ENCODE data around the gene HK1. TPM values are rescaled to one million over a fixed set of nuclear protein-coding genes. Genes with fewer than 3 reads are reported as not detected.

The HK1 gene
- total RNA-seq, 1 donor from 2014 or later = 106 TPM

DNA sequence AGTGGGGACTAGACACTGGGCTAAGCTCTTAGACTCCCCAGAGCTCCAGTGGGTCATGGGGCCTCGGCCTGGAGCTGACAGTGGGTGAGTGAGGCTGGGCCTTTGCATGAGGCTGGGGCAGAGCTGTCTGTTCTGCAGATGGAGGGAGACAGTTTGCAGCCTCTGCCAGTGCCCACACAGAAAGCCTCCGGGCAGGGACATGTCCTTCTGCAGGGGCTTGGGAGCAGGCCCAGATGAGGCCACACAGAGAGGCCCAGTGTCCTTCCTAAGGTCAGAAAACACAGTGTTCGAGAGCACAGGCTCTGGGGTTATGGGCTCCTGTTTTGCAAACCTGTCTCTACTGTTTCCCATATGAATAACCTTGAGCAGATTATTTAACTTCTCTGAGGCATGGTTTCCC lies 25.1 kb upstream of the HK1 start:
- H3K36me3 ChIP-seq = no peaks in the 10 kb centered on the region
- DNase-seq (ENCODE audit: extremely low spot score in 2 of 2) = no peak
- no peaks in the 10 kb centered on the region for H3K9me3 ChIP-seq
- H3K4me3 ChIP-seq = no peak overlapping the region
- H3K27ac ChIP-seq = no peak overlapping the region
- H3K27me3 ChIP-seq = no peaks in the 10 kb centered on the region
- intact Hi-C loops (cut with DNase I) = no loop called here
- H3K4me1 ChIP-seq = no peaks in the 10 kb centered on the region
- TF ChIP-seq POLR2A (IDR thresholded peaks at IDR 0.05) (no peak), POLR2AphosphoS5 (IDR thresholded peaks at IDR 0.05; ENCODE audit: insufficient read depth in 1 of 2, low read depth in 1 of 2) (no peak)
- TF ChIP-seq, protein P1, sequence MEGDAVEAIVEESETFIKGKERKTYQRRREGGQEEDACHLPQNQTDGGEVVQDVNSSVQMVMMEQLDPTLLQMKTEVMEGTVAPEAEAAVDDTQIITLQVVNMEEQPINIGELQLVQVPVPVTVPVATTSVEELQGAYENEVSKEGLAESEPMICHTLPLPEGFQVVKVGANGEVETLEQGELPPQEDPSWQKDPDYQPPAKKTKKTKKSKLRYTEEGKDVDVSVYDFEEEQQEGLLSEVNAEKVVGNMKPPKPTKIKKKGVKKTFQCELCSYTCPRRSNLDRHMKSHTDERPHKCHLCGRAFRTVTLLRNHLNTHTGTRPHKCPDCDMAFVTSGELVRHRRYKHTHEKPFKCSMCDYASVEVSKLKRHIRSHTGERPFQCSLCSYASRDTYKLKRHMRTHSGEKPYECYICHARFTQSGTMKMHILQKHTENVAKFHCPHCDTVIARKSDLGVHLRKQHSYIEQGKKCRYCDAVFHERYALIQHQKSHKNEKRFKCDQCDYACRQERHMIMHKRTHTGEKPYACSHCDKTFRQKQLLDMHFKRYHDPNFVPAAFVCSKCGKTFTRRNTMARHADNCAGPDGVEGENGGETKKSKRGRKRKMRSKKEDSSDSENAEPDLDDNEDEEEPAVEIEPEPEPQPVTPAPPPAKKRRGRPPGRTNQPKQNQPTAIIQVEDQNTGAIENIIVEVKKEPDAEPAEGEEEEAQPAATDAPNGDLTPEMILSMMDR (IDR thresholded peaks at IDR 0.05) = no peak

DNA sequence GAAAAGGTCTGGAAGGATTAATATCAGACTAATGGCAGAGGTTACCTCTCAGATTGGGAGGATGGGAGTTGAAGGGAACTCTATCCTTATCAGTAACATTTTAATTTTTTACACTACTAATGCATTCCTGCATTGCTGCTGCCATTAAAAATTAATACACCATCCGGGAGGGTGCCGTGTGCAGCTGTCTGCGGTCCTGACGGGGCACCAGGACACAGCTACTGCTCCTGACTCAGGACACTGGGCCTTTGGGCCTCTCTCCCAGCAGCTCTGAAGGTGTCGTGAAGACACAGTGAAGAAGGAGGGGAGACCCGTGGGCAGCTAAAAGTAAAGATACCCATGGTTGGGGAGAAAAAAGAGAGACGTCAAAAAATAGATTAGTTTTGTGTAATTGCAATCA lies 23.4 kb upstream of the HK1 start:
- DNase-seq (ENCODE audit: extremely low spot score in 2 of 2) = no peak
- no peaks in the 10 kb centered on the region for H3K27me3 ChIP-seq
- no peak overlapping the region for H3K4me3 ChIP-seq
- no peaks in the 10 kb centered on the region for H3K36me3 ChIP-seq
- no peak overlapping the region for H3K27ac ChIP-seq
- intact Hi-C loops (cut with DNase I) = no loop called here
- no peaks in the 10 kb centered on the region for H3K4me1 ChIP-seq
- H3K9me3 ChIP-seq = no peaks in the 10 kb centered on the region
- TF ChIP-seq POLR2A (IDR thresholded peaks at IDR 0.05) = no peak
- TF ChIP-seq POLR2AphosphoS5 (IDR thresholded peaks at IDR 0.05; ENCODE audit: insufficient read depth in 1 of 2, low read depth in 1 of 2) = no peak
- TF ChIP-seq, protein P1 (IDR thresholded peaks at IDR 0.05) = no peak

GRCh38 chr10:69259547-69260243 lies 18.6 kb upstream of the HK1 start:
- TF ChIP-seq POLR2AphosphoS5 (IDR thresholded peaks at IDR 0.05; ENCODE audit: insufficient read depth in 1 of 2, low read depth in 1 of 2) (no peak), POLR2A (IDR thresholded peaks at IDR 0.05) (no peak)
- TF ChIP-seq, protein P1 (IDR thresholded peaks at IDR 0.05) = no peak
- H3K9me3 ChIP-seq = no peaks in the 10 kb centered on the region
- H3K27ac ChIP-seq = no peak overlapping the region
- no peaks in the 10 kb centered on the region for H3K27me3 ChIP-seq
- H3K36me3 ChIP-seq = no peaks in the 10 kb centered on the region
- no peaks in the 10 kb centered on the region for H3K4me1 ChIP-seq
- DNase-seq (ENCODE audit: extremely low spot score in 2 of 2) = no peak
- intact Hi-C loops (cut with DNase I) = no loop called here
- no peak overlapping the region for H3K4me3 ChIP-seq

DNA sequence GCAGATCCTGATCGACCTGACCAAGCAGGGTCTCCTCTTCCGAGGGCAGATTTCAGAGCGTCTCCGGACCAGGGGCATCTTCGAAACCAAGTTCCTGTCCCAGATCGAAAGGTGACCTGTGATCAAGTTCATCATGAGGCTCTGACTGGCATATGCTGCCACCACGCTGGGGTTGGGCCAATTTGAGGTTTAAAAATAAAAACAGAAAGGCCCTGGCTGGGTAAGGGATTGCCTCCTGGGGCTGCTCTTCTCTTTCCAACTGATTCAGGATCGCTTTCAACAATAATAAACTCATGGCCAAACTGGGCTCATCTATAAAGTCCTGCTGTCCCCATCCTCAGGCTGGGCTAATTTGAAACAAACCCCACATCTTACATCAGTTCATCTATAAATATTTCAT lies 17.1 kb upstream of the HK1 start:
- Histone ChIP-seq H3K4me1 (no peaks in the 10 kb centered on the region), H3K4me3 (no peak overlapping the region), H3K27me3 (no peaks in the 10 kb centered on the region), H3K36me3 (no peaks in the 10 kb centered on the region), H3K27ac (no peak overlapping the region), H3K9me3 (no peaks in the 10 kb centered on the region)
- DNase-seq (ENCODE audit: extremely low spot score in 2 of 2) = no peak
- TF ChIP-seq, protein P1 (IDR thresholded peaks at IDR 0.05) = no peak
- TF ChIP-seq POLR2AphosphoS5 (IDR thresholded peaks at IDR 0.05; ENCODE audit: insufficient read depth in 1 of 2, low read depth in 1 of 2) (no peak), POLR2A (IDR thresholded peaks at IDR 0.05) (no peak)
- intact Hi-C loops (cut with DNase I) = no loop called here

DNA sequence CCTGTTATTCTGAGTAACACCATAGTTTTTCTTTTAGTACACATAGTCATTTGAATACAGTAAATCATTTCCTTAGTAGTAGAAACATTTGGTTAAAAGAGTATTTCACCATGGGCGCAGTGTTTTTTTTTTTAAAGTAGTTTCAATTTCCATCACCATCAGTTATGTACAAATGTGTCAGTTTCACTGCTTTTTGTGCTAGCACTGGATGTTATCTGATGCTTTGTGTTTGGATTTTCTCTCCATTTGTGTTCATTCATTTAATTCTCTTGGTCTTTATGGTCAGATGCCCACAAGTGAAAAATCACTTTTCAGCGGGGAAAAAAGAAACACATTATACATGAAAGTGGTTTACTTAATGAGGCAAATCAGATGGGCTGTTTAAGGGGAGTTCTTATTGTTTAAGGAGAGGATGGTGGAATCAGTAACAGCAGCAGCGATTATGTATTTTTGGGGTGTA lies 16.0 kb upstream of the HK1 start:
- Histone ChIP-seq H3K27me3 (no peaks in the 10 kb centered on the region), H3K4me3 (no peak overlapping the region), H3K9me3 (no peaks in the 10 kb centered on the region), H3K4me1 (no peaks in the 10 kb centered on the region), H3K27ac (no peak overlapping the region), H3K36me3 (no peaks in the 10 kb centered on the region)
- TF ChIP-seq POLR2A (IDR thresholded peaks at IDR 0.05) = no peak
- TF ChIP-seq, protein P1 (IDR thresholded peaks at IDR 0.05) = no peak
- intact Hi-C loops (cut with DNase I) = no loop called here
- DNase-seq (ENCODE audit: extremely low spot score in 2 of 2) = no peak
